Measurements from ENCODE around the gene ATP8B3.

ATP8B3 gene

GRCh38 chr19:1856698-1857603 lies 44.9 kb upstream of the ATP8B3 start:
- TF ChIP-seq CTCF (IDR thresholded peaks at IDR 0.05) = no peak

- no peak for TF ChIP-seq CTCF (IDR thresholded peaks at IDR 0.05)
These were observed 44.2 kb upstream of the ATP8B3 start for GRCh38 chr19:1856345-1856697.

GRCh38 chr19:1855828-1856255 lies 43.8 kb upstream of the ATP8B3 start:
- TF ChIP-seq CTCF (IDR thresholded peaks at IDR 0.05) = no peak

- no peak for TF ChIP-seq CTCF (IDR thresholded peaks at IDR 0.05)
These were observed 43.2 kb upstream of the ATP8B3 start for GRCh38 chr19:1855040-1855827.

GRCh38 chr19:1854542-1855039 lies 42.5 kb upstream of the ATP8B3 start:
- no peak for TF ChIP-seq CTCF (IDR thresholded peaks at IDR 0.05)

GRCh38 chr19:1854039-1854541 lies 42.0 kb upstream of the ATP8B3 start:
- no peak for TF ChIP-seq CTCF (IDR thresholded peaks at IDR 0.05)

- TF ChIP-seq CTCF (IDR thresholded peaks at IDR 0.05) = peak; percentile 97
These were observed 41.4 kb upstream of the ATP8B3 start for GRCh38 chr19:1853295-1854038.

All from LNCAP (cell line).